Dermis microvascular lymphatic vessel endothelial cell (primary cell): Measurements from ENCODE around the gene OLFML2A. TPM values are rescaled to one million over a fixed set of nuclear protein-coding genes. Genes with fewer than 3 reads are reported as not detected.

Experiments
- DNase-seq, 2 donors: peaks; one replicate each; pipeline versions ENCODE4 v3.0.0 to v3.0.0-alpha.2; 2010; ENCODE audit warnings: low read depth in 2 of 2
- total RNA-seq: library from RNA; depleted of rRNA; stranded (reverse); fragments of >200 nt; gene quantifications from 2 replicates; pipeline ENCODE4 v1.2.1, GENCODE V29; 2014

Gene OLFML2A
- total RNA-seq, 1 donor from 2014 or later, result 1.9 TPM

GRCh38 chr9:124778575-124779367, 1.8 kb downstream of the OLFML2A start:
- no peak for DNase-seq

- peak in 1 of 2 donors; percentile 80 for DNase-seq
These were observed 2.6 kb downstream of the OLFML2A start for GRCh38 chr9:124779368-124780059.

GRCh38 chr9:124780060-124780756, 3.3 kb downstream of the OLFML2A start:
- no peak for DNase-seq

- DNase-seq, result no peak
These were observed 3.8 kb downstream of the OLFML2A start for GRCh38 chr9:124780757-124781151.

GRCh38 chr9:124781967-124782660, 5.2 kb downstream of the OLFML2A start:
- no peak for DNase-seq

- no peak for DNase-seq
These were observed 6.0 kb downstream of the OLFML2A start for GRCh38 chr9:124782661-124783574.

GRCh38 chr9:124783830-124784229, 6.9 kb downstream of the OLFML2A start:
- no peak for DNase-seq

- peak in 1 of 2 donors; percentile 62 for DNase-seq
These were observed 7.6 kb downstream of the OLFML2A start for GRCh38 chr9:124784509-124784908.

GRCh38 chr9:124786881-124787573, 10.1 kb downstream of the OLFML2A start:
- DNase-seq, result no peak

GRCh38 chr9:124788542-124789217, 11.7 kb downstream of the OLFML2A start:
- DNase-seq, result no peak

- no peak for DNase-seq
These were observed 12.6 kb downstream of the OLFML2A start for GRCh38 chr9:124789531-124789930.

- no peak for DNase-seq
These were observed 13.4 kb downstream of the OLFML2A start for GRCh38 chr9:124790301-124790700.

- no peak for DNase-seq
These were observed 14.0 kb downstream of the OLFML2A start for GRCh38 chr9:124790801-124791505.

- no peak for DNase-seq
These were observed 15.5 kb downstream of the OLFML2A start for GRCh38 chr9:124792257-124793014.

- peak in 1 of 2 donors; percentile 40 for DNase-seq
These were observed 16.1 kb downstream of the OLFML2A start for GRCh38 chr9:124793015-124793541.

GRCh38 chr9:124794902-124795491, 18.1 kb downstream of the OLFML2A start:
- no peak for DNase-seq

GRCh38 chr9:124795881-124796431, 19.0 kb downstream of the OLFML2A start:
- peak; percentile 70 to 73 for DNase-seq
